CD1c-positive myeloid dendritic cell (primary cell): ENCODE results near the gene IL27RA.
"Not testable (repeated sequence)": the region's sequence is repeated elsewhere in the genome, so short reads cannot be mapped to it uniquely, and the experiment has no call there.

Source experiments
- DNase-seq: peaks from one replicate; pipeline ENCODE4 v3.0.0-alpha.2; 2016; ENCODE audit errors: extremely low spot score

The IL27RA gene

GRCh38 chr19:13999085-13999484 is 32.5 kb upstream of the IL27RA start:
- no peak for DNase-seq

GRCh38 chr19:14000691-14001375 is 30.7 kb upstream of the IL27RA start:
- DNase-seq = no peak

DNA sequence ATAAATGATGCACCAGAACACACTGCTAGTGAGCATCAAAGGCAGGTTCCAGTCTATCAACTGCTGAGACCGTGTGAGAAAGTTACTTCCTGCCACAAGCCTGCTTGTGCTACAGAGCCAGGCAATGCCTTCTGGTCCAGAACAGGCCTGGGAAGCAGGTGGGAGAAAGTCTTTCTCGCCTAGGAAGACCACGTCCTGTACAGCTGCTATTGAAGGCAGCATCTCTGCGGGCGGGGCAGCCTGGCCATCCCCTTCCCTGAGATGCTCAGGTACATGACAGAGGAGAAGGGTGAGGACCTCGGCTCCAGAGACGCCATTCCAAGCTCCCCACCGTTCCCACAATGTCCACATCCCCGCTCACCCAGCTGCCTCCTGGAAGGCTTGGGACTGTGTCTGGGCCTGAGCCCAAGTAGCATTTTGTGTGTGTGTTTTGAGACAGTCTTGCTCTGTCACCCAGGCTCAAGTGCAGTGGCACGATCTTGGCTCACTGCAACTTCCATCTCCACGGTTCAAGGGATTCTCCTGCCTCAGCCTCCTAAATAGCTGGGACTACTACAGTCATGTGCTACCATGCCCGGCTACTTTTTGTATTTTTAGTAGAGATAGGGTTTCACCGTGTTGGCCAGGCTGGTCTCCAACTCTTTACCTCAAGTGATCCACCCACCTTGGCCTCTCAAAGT is 28.9 kb upstream of the IL27RA start:
- no peak for DNase-seq

DNA sequence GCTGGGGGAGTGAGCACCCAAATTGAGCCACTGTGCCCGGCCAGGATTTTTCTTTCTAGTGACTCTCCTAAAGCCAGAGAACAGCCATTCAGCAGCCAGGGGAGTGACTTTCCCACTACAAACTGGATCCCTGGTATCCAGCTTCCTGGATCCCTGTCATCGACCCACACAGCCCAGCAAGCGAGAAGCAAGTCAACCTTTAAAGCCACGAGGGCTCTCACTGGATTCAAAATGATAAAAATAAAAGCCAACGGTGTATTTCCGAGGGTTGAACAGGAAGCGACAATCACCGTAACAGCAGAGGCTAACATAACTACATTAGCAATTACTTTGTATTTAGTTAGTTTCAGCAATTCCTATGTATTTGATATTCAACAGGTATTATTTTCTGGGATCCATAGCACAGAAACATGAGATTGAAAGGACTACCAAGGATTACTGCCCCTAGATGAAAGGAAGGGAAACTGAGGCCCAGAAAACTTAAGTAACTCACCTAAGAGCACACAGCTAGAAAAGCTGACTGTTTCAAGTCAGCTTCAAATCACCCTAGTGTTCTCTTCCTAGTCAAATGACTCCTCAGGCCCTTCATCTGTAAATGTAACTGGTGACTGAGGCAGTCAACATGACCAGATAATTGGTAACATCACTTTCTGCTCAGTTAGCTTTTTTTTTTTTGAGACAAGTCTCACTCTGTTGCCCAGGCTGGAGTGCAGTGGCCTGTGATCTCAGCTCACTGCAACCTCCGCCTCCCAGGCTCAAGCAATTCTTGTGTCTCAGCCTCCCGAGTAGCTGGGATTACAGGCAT is 28.1 kb upstream of the IL27RA start:
- DNase-seq = no peak

- DNase-seq = peak; percentile 95
Measured at GRCh38 chr19:14004619-14005348, 26.8 kb upstream of the IL27RA start.

- DNase-seq = peak; percentile 93
Measured at GRCh38 chr19:14005349-14006084, 26.0 kb upstream of the IL27RA start.

- peak; percentile 99 for DNase-seq
Measured at GRCh38 chr19:14006085-14006765, 25.3 kb upstream of the IL27RA start, which contains the start of gene RFX1. RFX1 (minus strand) TSS chr19:14006320; CDS start chr19:13993843, 12,477 bp downstream.

- no peak for DNase-seq
Measured at GRCh38 chr19:14006766-14007562, 24.6 kb upstream of the IL27RA start.

- no peak for DNase-seq
Measured at GRCh38 chr19:14012378-14012915, 19.1 kb upstream of the IL27RA start.

DNA sequence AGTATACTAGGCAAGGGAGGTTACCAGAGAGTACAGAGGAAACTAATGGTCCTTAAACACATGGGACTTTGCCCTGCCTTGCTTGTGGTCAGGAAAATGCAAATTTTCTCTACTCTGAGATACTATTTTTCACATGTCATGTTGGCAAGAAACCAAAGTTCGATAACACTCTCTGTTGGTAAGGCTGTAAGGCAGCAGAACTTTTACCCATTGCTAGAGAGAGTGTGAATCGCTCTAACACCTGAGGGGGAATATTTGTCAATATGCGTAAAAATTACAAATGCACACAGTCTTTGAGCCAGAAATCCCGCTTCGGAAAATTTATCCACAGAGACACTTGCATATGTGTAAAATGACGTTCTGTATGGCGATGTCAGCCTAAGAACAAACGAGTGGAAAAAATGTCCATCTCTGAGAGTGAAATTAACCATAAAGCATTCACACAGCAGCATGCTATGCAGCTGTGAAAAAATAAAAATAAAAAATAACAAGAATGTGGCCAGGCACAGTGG is 16.0 kb upstream of the IL27RA start:
- DNase-seq = no peak

DNA sequence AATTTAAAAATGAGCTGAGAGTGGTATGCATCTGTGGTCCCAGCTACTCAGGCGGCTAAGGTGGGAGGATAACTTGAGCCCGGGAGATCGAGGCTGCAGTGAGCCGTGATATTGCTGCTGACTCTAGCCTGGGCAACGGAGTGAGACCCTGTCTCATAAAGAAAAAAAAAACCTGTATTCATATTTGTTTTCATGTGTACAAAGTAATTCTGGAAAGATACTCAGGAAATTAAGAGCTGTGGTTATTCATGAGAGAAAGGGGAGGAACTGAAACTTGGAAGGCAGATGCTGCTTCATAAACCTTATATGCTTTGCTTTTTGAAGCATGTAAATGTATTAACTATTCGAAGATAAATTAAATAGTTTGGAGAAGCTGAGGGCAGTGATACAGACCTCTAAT is 12.5 kb upstream of the IL27RA start:
- peak; percentile 61 for DNase-seq

- not testable (repeated sequence) for DNase-seq
Measured at GRCh38 chr19:14019739-14020138, 11.8 kb upstream of the IL27RA start.

DNA sequence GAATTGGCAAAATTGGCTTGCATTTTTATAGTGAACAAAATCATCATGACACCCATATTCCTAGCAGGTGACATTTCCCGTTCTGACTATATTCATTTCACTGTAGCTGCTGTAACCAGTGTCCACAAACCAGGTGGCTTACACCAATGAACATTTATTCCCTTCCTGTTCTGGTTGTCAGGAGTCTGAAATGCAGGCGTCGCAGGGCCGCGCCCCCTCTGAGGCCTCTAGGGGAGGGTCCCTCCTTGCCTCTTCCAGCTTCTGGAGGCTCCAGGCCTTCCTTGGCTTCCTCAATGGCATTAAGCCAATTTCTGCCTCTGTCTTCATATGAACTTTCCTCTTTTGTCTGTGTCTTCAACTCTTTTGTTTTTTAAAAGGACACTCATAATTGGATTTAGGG is 10.1 kb upstream of the IL27RA start:
- peak; percentile 33 for DNase-seq

GRCh38 chr19:14022469-14022868 is 9.1 kb upstream of the IL27RA start:
- DNase-seq = no peak

GRCh38 chr19:14023404-14024235 is 7.9 kb upstream of the IL27RA start:
- peak; percentile 85 for DNase-seq

- not testable (repeated sequence) for DNase-seq
Measured at GRCh38 chr19:14026652-14027192, 4.8 kb upstream of the IL27RA start.

DNA sequence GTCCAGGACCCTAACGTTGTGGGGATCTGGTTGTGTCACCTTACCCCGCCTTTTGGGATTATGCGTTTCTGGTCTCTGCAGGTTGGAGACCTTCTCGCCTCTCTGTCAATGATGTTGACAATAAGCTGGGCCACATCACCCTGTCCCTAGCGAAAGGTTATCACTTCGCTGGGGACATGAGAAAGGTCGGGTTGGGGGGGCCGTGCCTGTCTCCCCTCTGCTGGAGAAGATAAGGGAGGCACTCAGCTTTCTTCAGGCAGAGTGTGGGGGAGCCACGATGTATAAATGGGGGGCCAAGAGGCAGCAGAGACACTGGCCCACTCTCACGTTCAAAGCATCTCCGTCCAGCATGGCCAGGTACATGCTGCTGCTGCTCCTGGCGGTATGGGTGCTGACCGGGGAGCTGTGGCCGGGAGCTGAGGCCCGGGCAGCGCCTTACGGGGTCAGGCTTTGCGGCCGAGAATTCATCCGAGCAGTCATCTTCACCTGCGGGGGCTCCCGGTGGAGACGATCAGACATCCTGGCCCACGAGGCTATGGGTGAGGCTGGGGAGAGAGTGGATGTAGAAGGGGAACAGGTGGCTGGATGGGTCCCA is 3.6 kb upstream of the IL27RA start, which contains the start of gene RLN3:
TSS of gene RLN3 (plus strand) at position 293 of the 595 bp plus-strand sequence. CDS start at position 350, 57 bp downstream.
- DNase-seq = no peak
